Nephron progenitor cell (in vitro differentiated cells): ENCODE measurements around the gene MT1H.

Experiments used
- DNase-seq: peaks from one replicate; pipeline ENCODE4 v3.0.0; 2021
- H3K27ac Mint-ChIP-seq: 2 replicates; pipeline ENCODE4 v1.8.0; 2021; ENCODE audit warnings: mild to moderate bottlenecking, moderate library complexity, mixed read lengths
- H3K27me3 Mint-ChIP-seq: 2 replicates; pipeline ENCODE4 v1.8.0; 2021; ENCODE audit warnings: mild to moderate bottlenecking, low read depth, mixed read lengths; ENCODE audit not compliant: poor library complexity
- H3K36me3 Mint-ChIP-seq: 2 replicates; pipeline ENCODE4 v1.8.0; 2021; ENCODE audit warnings: low read depth, mixed read lengths
- H3K4me1 Mint-ChIP-seq: 2 replicates; pipeline ENCODE4 v1.8.0; 2021; ENCODE audit warnings: mixed read lengths
- H3K4me3 Mint-ChIP-seq: 2 replicates; pipeline ENCODE4 v1.8.0; 2021; ENCODE audit warnings: mild to moderate bottlenecking, moderate library complexity, mixed read lengths
- H3K9me3 Mint-ChIP-seq: 2 replicates; pipeline ENCODE4 v1.8.0; 2021; ENCODE audit warnings: mild to moderate bottlenecking, moderate library complexity, mixed read lengths
- CTCF ChIP-seq: fragments of 200-600 bp; sonication (generic); IDR thresholded peaks from 2 replicates; pipeline ENCODE4 v1.5.0; 2021; ENCODE audit warnings: antibody characterized with exemption

The MT1H gene

DNA sequence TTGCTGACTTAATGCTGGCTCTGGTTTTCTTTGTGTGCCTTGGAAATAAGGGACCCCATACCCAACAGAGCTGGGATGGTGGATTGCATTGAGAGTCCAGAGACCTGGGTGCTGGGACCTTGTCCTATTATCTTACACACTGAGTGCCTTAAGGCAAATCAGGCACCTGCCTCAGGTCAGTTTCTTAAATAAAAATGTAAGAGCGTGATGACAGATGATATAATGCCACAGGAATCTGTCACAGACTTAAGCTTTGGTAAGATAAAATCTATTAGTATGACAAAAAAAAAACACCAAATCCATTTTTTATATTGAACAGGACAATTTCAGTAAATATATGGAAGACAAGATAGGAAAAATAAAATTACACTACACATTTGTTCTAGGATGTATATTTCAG lies 29.5 kb upstream of the MT1H start:
- DNase-seq: no peak
- no peaks in the 10 kb centered on the region for H3K9me3 Mint-ChIP-seq
- H3K27ac Mint-ChIP-seq: no peak overlapping the region
- peaks cover 22% of the 10 kb centered on the region for H3K4me1 Mint-ChIP-seq
- H3K36me3 Mint-ChIP-seq: no peaks in the 10 kb centered on the region
- TF ChIP-seq CTCF: no peak
- peaks cover 100% of the 10 kb centered on the region for H3K27me3 Mint-ChIP-seq
- no peak overlapping the region for H3K4me3 Mint-ChIP-seq

DNA sequence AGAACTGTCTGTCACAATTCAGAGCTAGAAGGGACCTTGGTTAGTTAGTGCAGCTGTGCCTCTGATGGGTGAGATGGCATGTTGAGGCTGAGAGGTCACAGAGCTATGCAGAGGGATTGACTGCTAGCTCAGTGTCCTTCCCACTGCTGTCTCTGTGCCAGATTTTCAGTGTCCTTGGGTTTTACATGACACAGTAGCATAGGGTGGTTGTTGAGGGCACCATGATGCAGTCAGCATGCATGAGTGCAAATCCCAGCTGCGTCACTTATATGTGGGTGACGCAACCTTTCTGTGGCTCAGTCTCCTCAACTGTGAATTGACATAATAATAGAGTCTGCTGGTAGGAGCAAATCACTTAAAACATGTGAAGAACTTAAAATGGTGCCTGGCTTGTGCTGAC lies 28.4 kb upstream of the MT1H start:
- peaks cover 22% of the 10 kb centered on the region for H3K4me1 Mint-ChIP-seq
- no peak for TF ChIP-seq CTCF
- no peak overlapping the region for H3K4me3 Mint-ChIP-seq
- no peaks in the 10 kb centered on the region for H3K9me3 Mint-ChIP-seq
- no peaks in the 10 kb centered on the region for H3K36me3 Mint-ChIP-seq
- H3K27ac Mint-ChIP-seq: no peak overlapping the region
- no peak for DNase-seq
- peaks cover 100% of the 10 kb centered on the region for H3K27me3 Mint-ChIP-seq

- Mint-ChIP-seq H3K36me3 (no peaks in the 10 kb centered on the region), H3K27me3 (peaks cover 100% of the 10 kb centered on the region), H3K4me3 (peak overlapping the region; percentile 13), H3K4me1 (peaks cover 16% of the 10 kb centered on the region), H3K27ac (no peak overlapping the region), H3K9me3 (no peaks in the 10 kb centered on the region)
- no peak for TF ChIP-seq CTCF
- peak; percentile 63 for DNase-seq
Observed at GRCh38 chr16:56643080-56643778, 26.4 kb upstream of the MT1H start.

DNA sequence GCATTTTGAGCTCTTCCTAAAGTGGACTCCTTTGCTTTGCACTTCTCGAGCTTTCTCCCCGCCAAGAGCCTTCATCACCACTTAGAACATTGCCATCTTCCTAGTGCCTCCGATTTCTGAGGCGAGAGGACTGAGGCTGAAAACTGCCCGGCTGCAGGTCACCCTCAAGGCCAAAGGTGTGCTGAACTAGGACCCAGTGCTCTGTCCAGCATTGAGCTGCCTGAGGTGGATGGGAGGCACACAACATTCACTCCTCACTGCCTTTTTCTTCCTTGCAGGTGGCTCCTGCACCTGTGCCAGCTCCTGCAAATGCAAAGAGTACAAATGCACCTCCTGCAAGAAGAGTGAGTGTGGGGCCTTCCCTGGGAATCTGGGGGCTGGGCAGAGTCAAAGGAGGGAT lies 25.8 kb upstream of the MT1H start:
- no peaks in the 10 kb centered on the region for H3K36me3 Mint-ChIP-seq
- H3K27me3 Mint-ChIP-seq: peaks cover 100% of the 10 kb centered on the region
- DNase-seq: no peak
- H3K4me1 Mint-ChIP-seq: peaks cover 16% of the 10 kb centered on the region
- no peak overlapping the region for H3K27ac Mint-ChIP-seq
- peak overlapping the region; percentile 13 for H3K4me3 Mint-ChIP-seq
- no peaks in the 10 kb centered on the region for H3K9me3 Mint-ChIP-seq
- TF ChIP-seq CTCF: no peak

DNA sequence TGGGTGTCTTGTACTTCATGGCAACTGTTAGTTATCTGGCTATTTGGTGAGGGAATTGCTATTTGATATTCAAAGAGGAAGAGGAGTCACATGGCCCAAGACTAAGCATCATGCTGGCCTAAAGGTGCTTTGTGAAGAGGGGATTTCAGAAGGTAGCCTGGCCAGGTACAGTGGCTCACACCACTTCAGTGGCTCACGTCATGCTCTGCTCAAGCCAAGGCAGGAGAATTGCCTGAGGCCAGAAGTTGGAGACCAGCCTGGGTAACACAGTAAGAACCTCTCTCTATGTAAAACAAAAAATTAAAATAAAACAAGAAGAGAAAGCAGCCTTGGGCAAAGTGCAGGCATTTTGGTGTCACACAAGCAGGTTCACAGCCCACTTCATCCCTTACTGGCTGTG lies 24.3 kb upstream of the MT1H start:
- H3K9me3 Mint-ChIP-seq: no peaks in the 10 kb centered on the region
- no peak overlapping the region for H3K4me3 Mint-ChIP-seq
- peaks cover 13% of the 10 kb centered on the region for H3K4me1 Mint-ChIP-seq

More for the DNA sequence above, 24.3 kb upstream of the MT1H start:
- Mint-ChIP-seq H3K27ac (no peak overlapping the region), H3K27me3 (peaks cover 100% of the 10 kb centered on the region), H3K36me3 (no peaks in the 10 kb centered on the region)
- no peak for DNase-seq
- no peak for TF ChIP-seq CTCF
